HG03025 (cell line): Measurements from ENCODE around the gene CDADC1.

Experiments
- ATAC-seq: cut with Tn5 transposase; IDR thresholded peaks from one replicate; pipeline ENCODE4 v1.9.1; 2021; ENCODE audit warnings: mild to moderate bottlenecking, moderate library complexity; ENCODE audit not compliant: unreplicated experiment, low FRiP score

The CDADC1 gene

GRCh38 chr13:49235856-49236431 lies 11.8 kb upstream of the CDADC1 start:
- ATAC-seq, result no peak

- ATAC-seq, result no peak
Measured at GRCh38 chr13:49238621-49239020, 9.1 kb upstream of the CDADC1 start.

GRCh38 chr13:49240017-49240416 lies 7.7 kb upstream of the CDADC1 start:
- no peak for ATAC-seq

- no peak for ATAC-seq
Measured at GRCh38 chr13:49241296-49241695, 6.4 kb upstream of the CDADC1 start.

GRCh38 chr13:49245101-49245500 lies 2.6 kb upstream of the CDADC1 start:
- ATAC-seq, result no peak

- ATAC-seq, result peak; percentile 45
Measured at GRCh38 chr13:49246850-49247642, 679 bp upstream of the CDADC1 start.

- no peak for ATAC-seq
Measured at GRCh38 chr13:49248622-49249002, 887 bp downstream of the CDADC1 start.

- ATAC-seq, result no peak
Measured at GRCh38 chr13:49251326-49251725, 3.6 kb downstream of the CDADC1 start.

- no peak for ATAC-seq
Measured at GRCh38 chr13:49253310-49253709, 5.6 kb downstream of the CDADC1 start.

- ATAC-seq, result no peak
Measured at GRCh38 chr13:49254007-49254406, 6.3 kb downstream of the CDADC1 start.

GRCh38 chr13:49256841-49257240 lies 9.1 kb downstream of the CDADC1 start:
- ATAC-seq, result no peak

- ATAC-seq, result no peak
Measured at GRCh38 chr13:49258089-49258796, 10.5 kb downstream of the CDADC1 start.

GRCh38 chr13:49259586-49259985 lies 11.9 kb downstream of the CDADC1 start:
- no peak for ATAC-seq

GRCh38 chr13:49262634-49263033 lies 14.9 kb downstream of the CDADC1 start:
- no peak for ATAC-seq

- ATAC-seq, result no peak
Measured at GRCh38 chr13:49265822-49266221, 18.1 kb downstream of the CDADC1 start.

GRCh38 chr13:49271264-49271663 lies 23.5 kb downstream of the CDADC1 start:
- no peak for ATAC-seq

GRCh38 chr13:49272296-49272695 lies 24.6 kb downstream of the CDADC1 start:
- ATAC-seq, result no peak

- no peak for ATAC-seq
Measured at GRCh38 chr13:49278211-49278610, 30.5 kb downstream of the CDADC1 start.

GRCh38 chr13:49279112-49279511 lies 31.4 kb downstream of the CDADC1 start:
- ATAC-seq, result no peak

GRCh38 chr13:49279885-49280284 lies 32.2 kb downstream of the CDADC1 start:
- ATAC-seq, result no peak

GRCh38 chr13:49287995-49288394 lies 40.3 kb downstream of the CDADC1 start:
- no peak for ATAC-seq

- no peak for ATAC-seq
Measured at GRCh38 chr13:49288458-49288857, 40.7 kb downstream of the CDADC1 start.
